Inflammatory macrophage (primary cell): ENCODE data around the gene OLFM4.

ENCODE experiments used
- DNase-seq, 2 donors: peaks; one replicate each; pipeline ENCODE4 v3.0.0-alpha.2; 2020 to 2022

The OLFM4 gene

DNA sequence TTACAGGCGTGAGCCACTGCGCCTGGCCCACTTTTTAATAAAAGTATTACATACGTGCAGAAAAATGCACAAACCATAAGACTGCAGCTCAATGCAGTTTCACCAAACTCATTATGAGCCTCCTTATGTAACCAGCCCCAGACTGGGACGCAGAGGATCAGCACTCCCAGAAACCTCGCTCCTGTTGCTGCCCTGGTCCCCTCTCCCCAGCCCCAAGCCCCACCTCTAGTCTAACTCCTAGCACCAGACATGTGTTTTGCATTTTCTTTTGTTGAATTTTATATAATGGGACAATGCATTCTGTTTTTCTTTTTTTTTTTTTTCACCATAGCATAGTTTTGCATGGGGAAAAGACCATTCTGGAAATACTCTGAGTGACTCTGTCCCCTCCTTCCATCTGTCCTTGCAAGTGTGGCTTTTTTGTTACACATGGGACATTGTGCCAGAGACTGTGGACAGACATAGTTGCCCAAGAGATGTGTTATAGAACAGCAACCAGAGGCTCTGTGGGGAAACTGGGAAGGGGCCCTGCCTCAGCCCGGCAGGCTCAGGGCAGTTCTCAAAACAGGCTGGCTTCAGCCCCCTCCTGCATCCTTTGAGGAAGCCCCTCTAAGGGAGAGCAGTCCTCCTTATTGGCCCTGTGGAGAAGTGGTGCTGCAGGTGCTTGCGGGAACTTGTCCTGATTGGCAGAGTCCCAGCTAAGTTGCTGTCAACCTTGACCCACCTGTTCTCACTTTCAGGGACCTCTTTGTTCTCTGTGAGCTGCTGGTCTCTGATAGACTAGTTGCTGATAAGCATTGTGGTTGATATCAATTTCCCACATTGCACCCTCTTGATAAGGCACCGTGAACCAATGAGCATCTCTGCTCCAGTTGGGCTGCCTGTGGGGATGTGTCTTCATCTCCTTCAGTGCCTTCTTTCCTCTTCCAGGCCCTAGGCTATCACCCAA, 13.8 kb upstream of the OLFM4 start:
- no peak for DNase-seq

DNA sequence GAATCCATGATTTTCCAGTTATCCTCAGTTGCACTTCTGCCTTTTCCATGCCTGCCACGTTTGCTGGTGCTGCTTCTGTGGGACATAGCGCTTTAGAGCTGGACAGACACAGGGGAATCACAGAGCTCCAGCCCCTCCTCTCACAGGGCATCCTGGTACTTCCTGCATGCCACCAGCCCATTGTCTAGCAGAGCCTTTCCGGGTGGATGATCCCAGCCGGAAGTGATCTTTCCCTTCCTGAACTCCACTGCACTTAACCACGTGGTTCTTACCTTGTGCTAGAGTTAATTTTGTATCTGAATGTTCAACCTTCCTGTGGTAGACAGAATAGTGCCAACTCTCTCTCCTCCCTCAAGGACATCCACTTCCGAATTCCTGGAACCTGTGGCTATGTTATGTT, 12.6 kb upstream of the OLFM4 start:
- DNase-seq = no peak

DNA sequence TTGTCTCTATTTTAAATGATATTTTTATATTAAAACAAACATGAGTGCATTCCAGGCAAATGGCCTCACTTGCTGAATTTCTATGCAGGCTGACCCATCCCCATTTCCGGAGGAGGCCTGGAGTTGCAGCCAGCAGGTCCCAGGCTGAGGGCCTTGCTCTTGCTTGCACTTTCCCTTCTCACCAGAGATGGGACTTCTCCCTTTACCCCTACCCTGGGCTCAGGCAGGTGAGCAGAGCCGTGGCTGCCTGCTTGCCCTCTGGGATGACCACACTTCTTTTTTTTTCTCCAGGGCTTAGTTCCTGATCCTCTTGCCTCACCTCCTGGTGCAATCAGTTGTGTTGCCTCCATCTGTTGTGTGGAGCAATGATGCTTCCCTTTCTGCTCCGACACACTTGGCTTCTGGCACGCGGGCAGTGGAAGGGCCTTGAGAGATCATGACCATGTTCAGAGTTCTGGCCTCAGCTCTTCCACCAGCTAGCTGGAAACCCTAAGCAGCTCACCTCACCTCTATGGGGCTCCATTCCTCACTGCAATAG, 11.1 kb upstream of the OLFM4 start:
- peak; percentile 26 to 67 for DNase-seq

DNA sequence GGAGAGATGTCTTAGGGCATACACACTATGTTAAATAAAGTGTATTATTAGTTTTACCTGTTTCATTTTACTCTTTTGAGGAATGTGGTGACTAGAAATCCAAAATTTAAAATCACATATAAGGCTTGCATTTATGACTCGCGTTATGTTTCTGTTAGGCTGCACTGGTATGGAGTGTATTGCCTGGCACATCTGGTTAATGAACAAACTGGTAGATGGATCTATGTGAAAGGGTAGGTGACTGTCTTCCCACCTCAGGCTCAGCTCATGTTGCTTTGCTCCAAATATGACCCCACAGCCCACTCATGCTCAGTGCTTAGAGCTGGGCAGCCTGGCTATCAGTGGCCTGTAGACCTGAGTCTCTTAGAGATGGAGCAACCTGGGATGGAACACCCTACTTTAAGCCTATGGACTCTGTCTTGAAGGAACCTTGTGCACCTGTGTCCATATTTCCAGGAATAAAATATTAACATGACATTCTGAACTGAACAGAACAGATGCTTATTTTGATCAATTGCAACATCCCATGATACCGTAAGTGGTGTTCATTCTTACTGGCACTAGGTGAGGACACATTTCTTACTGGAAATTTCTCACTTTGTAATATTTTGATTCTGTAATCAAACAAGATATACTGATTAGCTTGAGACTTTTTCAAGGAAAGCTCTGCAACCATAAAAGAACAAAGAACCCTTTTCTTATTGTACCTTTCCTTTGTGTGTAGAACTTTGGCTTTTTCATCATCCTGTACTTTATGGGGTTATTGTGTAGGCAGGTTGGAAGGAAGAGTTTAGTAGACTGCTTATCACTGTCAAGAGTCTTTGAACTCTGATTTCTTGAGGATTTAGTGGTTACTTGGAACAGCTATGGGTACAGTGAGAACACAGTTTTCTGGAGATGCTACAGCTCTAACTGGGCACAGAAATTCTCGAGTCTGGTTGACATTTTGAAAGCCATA, 9.6 kb upstream of the OLFM4 start:
- no peak for DNase-seq

DNA sequence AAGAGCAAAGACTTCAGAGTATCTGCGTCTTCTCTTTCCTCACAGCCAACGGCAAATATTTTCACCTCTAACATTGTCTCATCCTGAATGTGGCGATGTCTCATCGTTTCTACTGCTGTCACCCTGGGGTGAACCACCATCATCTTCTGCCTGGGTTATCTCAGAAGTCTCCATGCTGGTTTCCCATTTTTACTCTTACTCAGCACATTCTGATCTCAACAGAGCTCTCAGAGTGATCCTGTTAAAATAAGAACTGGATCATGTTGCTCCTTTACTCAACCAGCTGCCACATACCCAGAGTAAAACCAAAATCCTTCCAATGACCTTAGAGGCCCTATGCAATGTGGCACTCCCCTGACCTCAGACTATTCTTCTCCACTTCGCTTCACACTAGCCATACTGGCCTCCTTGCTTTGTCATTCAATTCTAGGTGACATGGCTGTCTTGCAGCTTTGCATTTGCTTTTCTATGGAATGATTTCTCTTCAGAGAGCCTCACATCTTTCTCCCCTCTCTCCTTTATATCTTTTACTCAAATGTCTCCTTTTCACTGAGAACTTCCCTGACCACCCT, 7.8 kb upstream of the OLFM4 start:
- no peak for DNase-seq

DNA sequence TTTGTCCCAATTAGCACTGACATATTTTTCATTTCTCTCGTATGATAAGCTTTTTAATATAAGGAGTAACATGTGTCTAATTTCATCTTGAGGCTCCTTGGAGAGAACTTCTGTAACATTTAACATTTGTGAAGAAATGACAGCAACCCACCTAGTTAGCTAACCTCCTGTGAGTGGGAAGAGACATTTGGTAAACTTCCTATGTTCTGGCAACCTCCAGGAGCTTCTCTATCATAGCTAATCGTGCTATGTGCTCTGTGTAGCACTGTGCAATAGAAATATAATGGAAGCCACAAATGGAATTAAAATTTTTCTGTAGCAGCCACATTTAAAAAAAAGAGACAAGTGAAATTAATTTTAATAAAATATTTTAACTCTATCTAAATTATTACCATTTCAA, 5.4 kb upstream of the OLFM4 start:
- peak in 1 of 2 donors; percentile 6 for DNase-seq

DNA sequence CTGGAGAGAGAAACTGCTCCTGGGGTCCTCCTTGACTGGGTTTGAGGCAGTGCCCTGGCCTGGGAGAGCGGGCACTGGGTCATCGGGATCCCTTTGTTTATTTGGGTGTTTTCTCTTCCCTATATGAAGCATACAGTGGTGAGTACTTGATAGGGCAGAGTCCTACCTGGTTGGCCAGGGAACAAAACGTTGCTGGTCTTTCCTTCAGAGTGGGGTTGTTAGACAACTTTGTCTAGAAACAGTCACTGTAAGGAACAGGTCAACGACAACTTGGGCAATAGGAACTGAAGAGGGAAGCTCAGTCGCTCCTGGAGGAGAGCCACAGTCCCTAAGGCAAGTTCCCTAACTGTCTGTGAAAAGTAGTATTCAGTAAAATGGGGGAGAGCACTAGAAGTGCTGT, 550 bp upstream of the OLFM4 start:
- DNase-seq = no peak

DNA sequence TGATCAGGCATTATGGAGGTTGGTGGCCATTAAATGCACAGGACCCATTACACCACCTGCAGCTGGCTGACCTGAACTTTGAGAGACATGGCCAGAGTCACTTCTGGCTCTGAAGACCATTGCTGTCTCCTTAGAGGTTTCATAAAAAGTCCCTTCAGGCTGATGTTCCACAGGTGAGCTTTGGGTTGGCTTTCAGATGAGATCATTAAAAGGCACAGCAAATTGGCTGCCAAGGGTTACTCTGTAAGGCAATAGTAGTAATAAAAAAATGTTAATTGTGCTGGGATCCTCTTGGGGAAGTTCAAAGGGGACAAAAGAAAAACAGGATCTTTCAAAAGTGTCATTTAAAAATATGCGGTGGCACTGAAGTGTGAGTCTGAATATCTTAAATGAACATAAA, 4.2 kb downstream of the OLFM4 start:
- no peak for DNase-seq

DNA sequence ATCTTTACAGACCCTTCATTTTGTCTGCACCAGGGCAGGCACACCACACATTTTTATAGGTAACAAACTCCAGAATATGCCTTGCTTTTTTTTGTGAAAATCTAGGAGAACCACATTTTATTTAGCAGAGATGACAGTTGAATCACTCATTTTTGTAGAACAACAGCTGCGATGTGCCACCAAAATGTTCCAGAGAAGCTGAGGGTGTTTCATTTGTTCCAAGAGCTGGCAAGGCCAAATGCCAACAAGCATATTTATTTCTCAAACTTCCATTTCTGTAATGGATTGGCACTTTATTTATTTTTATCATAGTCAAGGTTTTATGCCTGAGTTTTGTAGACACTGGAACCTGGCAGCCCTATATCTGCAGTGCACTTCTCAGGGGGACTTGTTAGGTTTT, 10.4 kb downstream of the OLFM4 start:
- DNase-seq = no peak

DNA sequence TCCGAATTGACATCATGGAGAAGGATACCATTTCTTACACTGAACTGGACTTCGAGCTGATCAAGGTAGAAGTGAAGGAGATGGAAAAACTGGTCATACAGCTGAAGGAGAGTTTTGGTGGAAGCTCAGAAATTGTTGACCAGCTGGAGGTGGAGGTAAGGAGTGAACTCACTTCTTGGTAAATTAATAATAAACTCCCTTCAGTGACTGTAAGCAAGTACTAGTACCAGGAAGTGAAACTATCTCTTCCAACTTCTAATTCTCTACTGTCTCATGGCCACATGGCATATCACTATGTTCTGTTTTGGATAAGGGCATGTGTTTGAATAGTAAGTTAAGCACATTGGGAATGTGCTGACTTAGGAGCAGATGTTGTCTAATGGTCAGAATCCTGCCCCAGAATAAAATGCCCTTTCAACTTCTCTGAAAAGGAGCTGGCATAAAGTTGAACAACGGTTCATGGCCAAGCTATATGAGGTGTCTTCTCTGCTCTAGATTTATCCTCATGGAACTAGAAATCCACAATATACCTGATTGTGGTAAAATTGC, 13.4 kb downstream of the OLFM4 start:
- DNase-seq = no peak

DNA sequence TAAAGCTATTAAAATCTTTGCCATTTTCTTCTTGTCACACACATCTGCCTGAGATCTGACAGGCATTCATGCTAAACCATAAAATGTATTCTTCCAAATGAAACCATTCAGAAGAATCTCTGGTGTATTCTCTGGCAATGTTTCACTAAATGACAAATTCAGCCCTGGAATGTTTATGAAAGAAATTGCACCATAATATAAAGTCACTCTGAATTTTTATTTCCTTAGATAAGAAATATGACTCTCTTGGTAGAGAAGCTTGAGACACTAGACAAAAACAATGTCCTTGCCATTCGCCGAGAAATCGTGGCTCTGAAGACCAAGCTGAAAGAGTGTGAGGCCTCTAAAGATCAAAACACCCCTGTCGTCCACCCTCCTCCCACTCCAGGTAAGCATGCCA, 14.3 kb downstream of the OLFM4 start:
- no peak for DNase-seq

DNA sequence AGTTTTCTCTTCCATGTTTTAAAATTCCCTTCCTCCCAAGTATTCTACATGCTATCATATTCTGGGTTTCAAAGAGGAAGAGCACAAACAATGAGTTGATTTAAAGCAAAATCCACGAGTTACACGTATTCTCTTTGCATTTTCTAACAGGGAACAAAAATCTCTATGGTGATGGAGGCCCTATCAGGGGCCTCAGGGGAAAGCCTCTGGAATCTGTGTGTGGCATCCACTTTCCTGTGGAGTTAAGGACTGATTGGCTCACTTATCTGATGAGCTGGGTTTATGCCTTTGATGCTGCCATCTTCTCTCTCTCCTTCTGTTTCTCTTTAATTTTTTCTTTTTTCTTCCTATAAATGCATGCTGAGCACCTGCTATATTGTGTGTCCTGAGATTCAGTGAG, 14.8 kb downstream of the OLFM4 start:
- no peak for DNase-seq

DNA sequence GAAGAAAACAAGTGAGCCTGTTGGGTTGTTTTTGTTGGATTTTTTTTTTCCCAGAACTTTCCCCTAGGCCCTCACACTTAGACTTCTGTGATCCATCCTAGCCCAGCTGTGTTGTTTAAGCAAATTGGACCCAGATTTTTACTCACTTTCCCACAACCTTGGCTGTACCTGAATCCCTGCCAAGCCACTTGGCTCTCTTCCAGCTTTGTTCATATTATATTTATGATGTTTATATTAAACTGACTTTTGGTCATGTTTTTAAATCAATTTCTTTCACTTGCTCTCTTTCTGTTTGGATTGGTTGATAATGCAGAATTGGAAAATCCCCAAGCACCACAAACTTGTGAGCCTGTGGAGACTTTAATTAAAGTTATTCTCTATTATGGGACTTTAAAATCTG, 16.6 kb downstream of the OLFM4 start:
- DNase-seq = no peak

DNA sequence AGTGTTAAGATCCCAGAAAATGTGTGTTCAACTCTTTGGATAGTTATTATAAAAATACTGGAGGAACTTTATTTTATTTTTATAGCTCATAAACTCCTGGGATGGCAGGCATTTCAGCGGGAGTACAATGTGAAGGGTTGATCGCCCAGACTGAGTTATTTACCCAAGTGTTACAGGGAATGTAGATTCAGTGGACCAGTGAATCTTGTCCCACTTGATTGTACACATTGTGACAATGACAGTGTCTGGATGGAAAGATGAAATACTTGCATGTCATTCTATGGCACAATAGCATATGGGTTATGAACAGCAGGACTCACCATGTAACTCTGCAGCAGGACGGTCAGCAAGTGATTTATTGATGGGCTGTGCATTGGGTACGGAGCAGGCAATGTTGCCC, 20.3 kb downstream of the OLFM4 start:
- DNase-seq = no peak

DNA sequence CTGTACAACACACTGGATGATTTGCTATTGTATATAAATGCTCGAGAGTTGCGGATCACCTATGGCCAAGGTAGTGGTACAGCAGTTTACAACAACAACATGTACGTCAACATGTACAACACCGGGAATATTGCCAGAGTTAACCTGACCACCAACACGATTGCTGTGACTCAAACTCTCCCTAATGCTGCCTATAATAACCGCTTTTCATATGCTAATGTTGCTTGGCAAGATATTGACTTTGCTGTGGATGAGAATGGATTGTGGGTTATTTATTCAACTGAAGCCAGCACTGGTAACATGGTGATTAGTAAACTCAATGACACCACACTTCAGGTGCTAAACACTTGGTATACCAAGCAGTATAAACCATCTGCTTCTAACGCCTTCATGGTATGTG, 21.5 kb downstream of the OLFM4 start:
- no peak for DNase-seq

DNA sequence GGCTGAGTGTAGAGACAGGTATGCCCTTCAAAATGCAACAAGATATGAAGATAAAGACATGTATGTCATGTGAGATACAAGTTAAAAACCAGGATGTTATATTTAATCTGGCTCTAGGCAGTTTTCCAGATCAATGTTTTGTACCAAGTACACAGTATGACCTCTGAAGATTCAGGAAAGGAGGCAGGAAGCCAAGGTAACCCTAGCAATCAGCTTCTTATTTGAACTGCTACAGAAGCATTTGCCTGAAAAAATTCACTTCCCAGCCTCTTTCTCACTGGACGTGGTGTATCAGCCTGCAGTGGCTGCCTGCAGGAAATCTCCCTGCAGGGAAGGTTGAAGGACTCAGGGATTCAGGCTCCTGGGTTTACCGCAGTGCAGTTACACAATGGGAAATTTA, 24.1 kb downstream of the OLFM4 start:
- no peak for DNase-seq

DNA sequence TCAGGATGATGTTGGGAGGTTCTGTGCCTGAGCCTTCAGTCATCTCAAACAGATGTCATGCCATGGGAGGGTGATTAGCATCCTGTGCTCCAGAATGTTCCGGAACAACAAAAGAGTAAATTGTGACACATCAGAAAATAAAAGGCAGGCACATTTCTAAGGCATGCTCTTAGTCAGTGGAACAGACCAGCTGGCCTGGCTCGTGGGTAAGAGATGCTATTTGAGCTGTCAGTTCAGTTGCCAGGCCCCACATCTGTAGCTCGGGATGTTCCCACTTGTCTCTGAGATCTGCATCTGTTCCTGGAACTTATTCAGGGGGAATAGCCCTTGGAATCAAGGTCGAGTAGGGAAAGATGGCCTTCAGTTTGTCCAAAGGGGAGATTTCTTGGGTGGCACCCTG, 26.0 kb downstream of the OLFM4 start:
- DNase-seq = no peak

DNA sequence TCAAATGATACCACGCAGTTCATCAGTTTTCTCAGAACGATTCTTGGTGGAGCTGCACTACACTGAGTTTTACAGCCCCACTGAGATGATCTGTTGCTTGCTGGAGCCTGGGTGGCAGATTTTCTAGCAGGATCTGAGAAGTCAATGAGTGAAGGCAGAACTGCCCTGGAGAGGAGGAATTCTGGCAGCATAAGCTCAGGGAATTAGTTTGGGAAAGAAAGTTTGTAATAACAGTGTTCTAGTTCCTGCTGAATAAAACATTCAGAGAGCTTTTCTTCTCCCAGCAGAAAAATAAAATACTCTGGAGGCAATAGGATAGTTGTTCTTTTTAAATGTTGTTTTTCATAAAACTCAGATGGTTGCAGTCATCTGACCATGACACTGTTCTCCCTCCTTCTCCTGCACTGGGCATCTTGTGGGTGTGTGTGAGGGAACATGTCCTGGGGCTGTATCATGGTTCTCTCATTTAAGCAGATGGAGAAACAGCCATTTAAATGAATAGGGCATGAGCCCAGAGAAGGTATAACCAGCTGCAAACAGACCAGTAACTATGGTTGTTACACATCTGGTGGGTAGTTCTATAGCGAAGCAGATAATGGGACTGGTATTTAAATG, 29.6 kb downstream of the OLFM4 start:
- no peak for DNase-seq

DNA sequence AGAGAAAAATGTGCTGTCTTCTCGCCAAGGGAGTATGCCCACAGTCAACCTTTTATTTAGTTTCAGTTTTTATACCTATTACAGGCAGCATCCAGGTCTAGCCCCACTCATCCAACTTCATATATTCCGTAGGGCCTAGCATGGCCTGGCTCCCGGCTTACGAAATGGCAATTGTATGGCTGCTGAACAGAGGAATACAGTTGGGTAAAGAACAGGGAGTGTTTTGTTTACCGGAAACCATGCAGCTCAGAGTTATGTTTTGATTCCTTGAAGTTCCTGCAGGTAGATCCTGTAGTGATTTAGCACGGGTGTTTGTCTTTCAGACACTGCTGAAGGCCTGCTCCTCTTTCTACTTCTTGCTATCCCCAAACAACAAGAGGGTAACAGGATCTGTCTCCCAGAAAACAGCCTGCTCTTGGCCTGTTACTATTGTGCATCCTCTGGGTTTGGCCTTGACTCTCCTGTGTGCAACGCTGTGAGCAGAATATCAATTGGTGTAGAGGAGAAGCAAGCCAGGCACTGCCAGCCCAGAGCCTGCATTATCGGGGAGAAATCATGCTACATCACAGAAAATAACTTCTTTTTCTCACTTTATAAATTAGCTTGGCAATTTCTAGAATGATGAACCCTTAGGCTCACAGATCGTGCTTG, 32.4 kb downstream of the OLFM4 start:
- no peak for DNase-seq

DNA sequence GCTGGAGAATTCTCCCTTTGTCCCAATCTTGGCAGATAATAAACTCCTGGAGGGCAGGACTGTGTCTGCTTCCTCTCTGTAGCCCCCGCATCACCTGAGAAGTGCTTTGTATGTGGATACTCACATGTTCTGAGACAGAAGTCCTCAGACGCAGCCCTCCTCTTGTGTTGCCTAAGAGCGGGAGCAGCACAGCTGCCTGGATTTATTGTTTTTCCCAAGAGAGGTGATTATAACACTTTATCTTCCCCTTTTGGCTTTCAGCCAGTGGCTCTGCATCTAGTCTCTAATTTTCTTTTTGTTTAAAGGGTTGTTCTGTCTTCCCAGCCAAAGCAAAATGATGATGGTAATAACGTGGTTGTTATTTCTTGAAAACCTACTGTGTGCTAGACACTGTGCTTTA, 36.1 kb downstream of the OLFM4 start:
- no peak for DNase-seq

DNA sequence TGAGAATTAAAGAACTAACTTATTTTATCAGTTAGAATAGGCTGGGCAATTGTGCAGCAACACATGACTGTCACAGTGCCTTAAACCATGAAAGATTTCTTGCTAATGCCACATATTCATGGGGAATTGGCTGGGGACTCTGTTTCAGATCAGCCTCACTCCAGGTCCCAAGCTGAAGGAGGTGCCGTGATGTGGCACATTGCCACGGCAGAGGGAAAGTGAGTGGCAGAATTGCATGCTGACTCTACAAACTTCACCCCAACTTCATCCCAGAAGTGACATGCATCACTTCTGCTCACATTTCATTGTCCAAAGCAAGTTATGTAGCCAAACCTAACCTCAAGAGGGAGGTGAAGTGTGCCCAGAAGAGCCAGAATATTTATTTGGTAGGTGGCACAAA, 37.8 kb downstream of the OLFM4 start:
- DNase-seq = no peak
